Astrocyte of the spinal cord (primary cell): ENCODE results near the gene FXYD7.

Experiments
- DNase-seq: peaks from one replicate; pipeline ENCODE4 v3.0.0; 2011; ENCODE audit warnings: low read depth, low spot score
- H3K4me3 ChIP-seq: 2 replicates; pipeline ENCODE4 v1.5.1; 2011; ENCODE audit warnings: low read depth, mild to moderate bottlenecking, low read length, moderate library complexity
- in situ Hi-C: cut with HindIII; loops from 2 replicates; pipeline ENCODE4 v1.10.0; 2017; ENCODE audit warnings: low sequenced_read_pairs
- TF ChIP-seq, protein P1 (sequence below): IDR thresholded peaks from 2 replicates; pipeline ENCODE4 v1.5.1; 2012; ENCODE audit warnings: low read depth, mild to moderate bottlenecking, low read length, inconsistent platforms

The FXYD7 gene

DNA sequence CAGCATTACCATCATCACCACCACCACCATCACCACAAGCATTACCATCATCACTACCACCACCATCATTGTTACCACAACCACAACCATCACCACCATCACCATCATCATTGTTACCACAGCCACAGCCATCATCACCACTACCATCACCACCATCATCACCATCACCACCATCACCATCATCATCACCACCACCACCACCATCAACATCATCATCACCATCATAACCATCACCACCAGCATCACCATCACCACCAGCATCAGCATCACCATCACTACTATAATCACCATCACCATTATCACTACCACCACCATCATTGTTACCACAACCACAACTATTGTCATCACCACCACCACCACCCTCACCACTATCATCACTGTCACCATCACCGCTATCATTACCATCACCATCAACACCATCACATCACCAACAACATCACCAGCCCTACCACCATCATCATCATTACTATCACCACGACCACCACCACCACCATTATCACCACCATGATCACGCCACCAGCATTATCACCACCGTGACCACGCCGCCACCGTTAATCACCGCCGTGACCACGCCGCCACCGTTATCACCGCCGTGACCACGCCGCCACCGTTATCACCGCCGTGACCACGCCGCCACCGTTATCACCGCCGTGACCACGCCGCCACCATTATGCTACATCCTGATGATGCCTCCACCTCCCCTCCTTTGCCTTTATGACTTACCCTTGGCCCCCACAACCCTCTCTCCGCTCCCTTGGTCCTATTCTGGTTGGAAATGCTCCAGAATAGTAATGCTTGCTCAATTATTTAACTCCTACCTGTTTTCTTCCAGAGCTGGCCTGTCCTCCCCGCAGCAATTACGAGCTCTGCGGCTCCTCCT, 37.4 kb upstream of the FXYD7 start:
- TF ChIP-seq, protein P1, sequence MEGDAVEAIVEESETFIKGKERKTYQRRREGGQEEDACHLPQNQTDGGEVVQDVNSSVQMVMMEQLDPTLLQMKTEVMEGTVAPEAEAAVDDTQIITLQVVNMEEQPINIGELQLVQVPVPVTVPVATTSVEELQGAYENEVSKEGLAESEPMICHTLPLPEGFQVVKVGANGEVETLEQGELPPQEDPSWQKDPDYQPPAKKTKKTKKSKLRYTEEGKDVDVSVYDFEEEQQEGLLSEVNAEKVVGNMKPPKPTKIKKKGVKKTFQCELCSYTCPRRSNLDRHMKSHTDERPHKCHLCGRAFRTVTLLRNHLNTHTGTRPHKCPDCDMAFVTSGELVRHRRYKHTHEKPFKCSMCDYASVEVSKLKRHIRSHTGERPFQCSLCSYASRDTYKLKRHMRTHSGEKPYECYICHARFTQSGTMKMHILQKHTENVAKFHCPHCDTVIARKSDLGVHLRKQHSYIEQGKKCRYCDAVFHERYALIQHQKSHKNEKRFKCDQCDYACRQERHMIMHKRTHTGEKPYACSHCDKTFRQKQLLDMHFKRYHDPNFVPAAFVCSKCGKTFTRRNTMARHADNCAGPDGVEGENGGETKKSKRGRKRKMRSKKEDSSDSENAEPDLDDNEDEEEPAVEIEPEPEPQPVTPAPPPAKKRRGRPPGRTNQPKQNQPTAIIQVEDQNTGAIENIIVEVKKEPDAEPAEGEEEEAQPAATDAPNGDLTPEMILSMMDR = no peak
- no peak overlapping the region for H3K4me3 ChIP-seq
- DNase-seq = no peak
- in situ Hi-C loops = no loop called here

DNA sequence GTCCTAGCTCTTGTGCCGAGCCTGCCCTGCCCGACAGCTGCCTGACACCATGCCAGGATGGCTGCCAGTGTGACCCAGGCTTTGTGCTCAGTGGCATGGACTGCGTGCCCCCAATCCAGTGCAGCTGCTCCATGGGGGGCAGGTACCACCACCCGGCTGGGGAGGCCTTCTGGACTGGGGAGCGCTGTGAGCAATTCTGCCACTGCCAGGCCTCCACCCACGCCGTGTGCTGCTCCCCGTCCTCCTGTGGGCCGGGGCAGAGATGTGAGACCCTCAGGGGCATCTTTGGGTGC, 36.8 kb upstream of the FXYD7 start:
- H3K4me3 ChIP-seq = no peak overlapping the region
- TF ChIP-seq, protein P1 = no peak
- in situ Hi-C loops = no loop called here
- DNase-seq = no peak

- in situ Hi-C loops = no loop called here
- TF ChIP-seq, protein P1 = no peak
- no peak overlapping the region for H3K4me3 ChIP-seq
- DNase-seq = no peak
Measured at GRCh38 chr19:35106898-35107541, 36.0 kb upstream of the FXYD7 start.

- H3K4me3 ChIP-seq = no peak overlapping the region
- in situ Hi-C loops = no loop called here
- no peak for DNase-seq
- TF ChIP-seq, protein P1 = no peak
Measured at GRCh38 chr19:35107545-35107944, 35.5 kb upstream of the FXYD7 start.

DNA sequence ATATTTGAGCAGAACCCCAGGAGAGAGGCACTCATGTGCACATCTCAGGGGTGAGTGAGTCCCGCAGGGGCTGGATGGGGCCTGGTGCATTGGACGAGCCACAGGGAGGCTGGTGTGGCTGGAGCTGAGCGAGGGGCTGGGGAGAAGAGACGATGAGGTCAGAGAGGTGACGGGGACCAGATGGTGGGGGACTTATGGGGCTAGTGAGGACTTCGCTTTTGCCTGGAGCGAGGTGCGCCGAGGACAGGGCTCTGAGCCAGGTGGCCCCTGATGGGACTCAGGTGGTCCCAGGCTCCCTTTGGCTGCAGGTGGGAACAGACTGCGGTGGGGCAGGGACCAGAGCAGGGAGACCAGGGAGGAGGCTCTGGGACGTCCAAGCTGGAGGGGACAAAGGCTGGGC, 34.3 kb upstream of the FXYD7 start:
- H3K4me3 ChIP-seq = no peak overlapping the region
- TF ChIP-seq, protein P1 = no peak

DNA sequence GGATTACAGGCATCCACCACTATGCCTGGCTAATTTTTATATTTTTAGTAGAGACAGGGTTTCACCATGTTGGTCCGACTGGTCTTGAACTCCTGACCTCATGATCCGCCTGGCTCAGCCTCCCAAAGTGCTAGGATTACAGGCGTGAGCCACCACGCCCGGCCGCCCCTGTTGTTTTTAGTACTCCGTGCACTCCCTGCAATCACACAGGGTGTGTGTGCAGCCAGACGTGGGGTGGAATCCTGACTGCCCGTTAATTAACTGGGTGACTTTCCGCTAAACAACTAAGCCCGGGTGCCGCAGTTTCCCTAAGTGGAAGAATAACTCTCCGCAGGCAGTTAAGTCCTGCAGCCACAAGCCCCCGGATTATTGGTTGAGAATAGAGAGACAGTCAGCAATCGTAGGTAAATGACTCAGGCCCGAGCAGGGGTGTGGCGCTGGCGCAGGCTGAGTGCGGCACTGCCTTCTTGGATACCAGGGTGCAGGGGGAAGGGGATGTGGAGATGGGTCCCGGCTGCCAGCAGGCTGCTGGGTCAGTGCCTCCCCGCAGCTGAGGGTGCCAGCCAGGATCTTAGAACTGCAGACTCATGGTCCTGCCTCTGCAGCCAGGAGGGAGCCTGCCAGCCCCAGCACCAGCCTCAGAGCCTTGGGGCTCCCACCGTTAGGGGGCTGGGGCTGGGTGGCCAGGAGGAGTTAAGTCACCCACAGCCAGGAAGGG, 33.5 kb upstream of the FXYD7 start:
- no peak overlapping the region for H3K4me3 ChIP-seq
- in situ Hi-C loops = no loop called here
- no peak for DNase-seq
- TF ChIP-seq, protein P1 = no peak

More for the DNA sequence above, 34.3 kb upstream of the FXYD7 start:
- no peak for DNase-seq
- in situ Hi-C loops = no loop called here
